NCI-H2081 treated with DMSO at 0.1 percent for 48 hours (cell line): ENCODE results near the gene CCPG1.

Source experiments
- DNase-seq: peaks from one replicate; lab custom pipeline; 2025; lab: John Stamatoyannopoulos, UW

Gene CCPG1

GRCh38 chr15:55387027-55387426, 21.1 kb downstream of the CCPG1 start:
- DNase-seq: no peak

GRCh38 chr15:55383687-55384086, 24.5 kb downstream of the CCPG1 start:
- no peak for DNase-seq

GRCh38 chr15:55381595-55381994, 26.6 kb downstream of the CCPG1 start:
- DNase-seq: no peak

- no peak for DNase-seq
These were observed 29.1 kb downstream of the CCPG1 start for GRCh38 chr15:55379095-55379494.

- DNase-seq: no peak
These were observed 35.3 kb downstream of the CCPG1 start for GRCh38 chr15:55372701-55373440.

- DNase-seq: no peak
These were observed 41.2 kb downstream of the CCPG1 start for GRCh38 chr15:55366981-55367380.

- no peak for DNase-seq
These were observed 45.5 kb downstream of the CCPG1 start for GRCh38 chr15:55362641-55363040.

GRCh38 chr15:55361048-55361447, 47.1 kb downstream of the CCPG1 start:
- DNase-seq: no peak

GRCh38 chr15:55360256-55360655, 47.9 kb downstream of the CCPG1 start:
- DNase-seq: no peak

GRCh38 chr15:55358471-55358870, 49.7 kb downstream of the CCPG1 start:
- DNase-seq: no peak

- DNase-seq: no peak
These were observed 50.4 kb downstream of the CCPG1 start for GRCh38 chr15:55357774-55358173.

- no peak for DNase-seq
These were observed 51.1 kb downstream of the CCPG1 start for GRCh38 chr15:55356985-55357585.

GRCh38 chr15:55353025-55353424, 55.1 kb downstream of the CCPG1 start:
- DNase-seq: no peak

GRCh38 chr15:55349282-55349681, 58.9 kb downstream of the CCPG1 start:
- DNase-seq: no peak

GRCh38 chr15:55348281-55348778, 59.8 kb downstream of the CCPG1 start:
- DNase-seq: no peak

- no peak for DNase-seq
These were observed 64.0 kb downstream of the CCPG1 start for GRCh38 chr15:55344206-55344605.

GRCh38 chr15:55343168-55343567, 65.0 kb downstream of the CCPG1 start:
- peak; percentile 16 for DNase-seq

- no peak for DNase-seq
These were observed 71.0 kb downstream of the CCPG1 start for GRCh38 chr15:55337160-55337559.

GRCh38 chr15:55334997-55335396, 73.2 kb downstream of the CCPG1 start:
- no peak for DNase-seq

GRCh38 chr15:55334371-55334770, 73.8 kb downstream of the CCPG1 start:
- DNase-seq: no peak

GRCh38 chr15:55327387-55327786, 80.8 kb downstream of the CCPG1 start:
- no peak for DNase-seq

- DNase-seq: no peak
These were observed 85.7 kb downstream of the CCPG1 start for GRCh38 chr15:55322467-55322866.

GRCh38 chr15:55320963-55321362, 87.2 kb downstream of the CCPG1 start:
- no peak for DNase-seq

GRCh38 chr15:55320238-55320550, 88.0 kb downstream of the CCPG1 start:
- no peak for DNase-seq
